HEK293 (cell line): ENCODE data around the gene IGFBP5.

Source experiments
- GLIS1 ChIP-seq: fragments of 450-650 bp; formaldehyde crosslinking; IDR thresholded peaks from 2 replicates; pipeline ENCODE4 v1.5.1; 2016; ENCODE audit warnings: missing biosample characterization, missing genetic modification characterization
- HOXA7 ChIP-seq: sonication (generic); formaldehyde crosslinking; IDR thresholded peaks from 2 replicates; pipeline ENCODE4 v1.8.1; 2022; ENCODE audit warnings: missing genetic modification reagents, borderline replicate concordance
- KLF1 ChIP-seq: fragments of 450-650 bp; formaldehyde crosslinking; IDR thresholded peaks from 2 replicates; pipeline ENCODE4 v1.5.1; 2016; ENCODE audit warnings: missing biosample characterization, missing genetic modification characterization
- MEIS1 ChIP-seq: sonication (generic); formaldehyde crosslinking; IDR thresholded peaks from 2 replicates; pipeline ENCODE4 v1.8.1; 2022; ENCODE audit warnings: missing genetic modification reagents, mild to moderate bottlenecking, borderline replicate concordance
- ZBTB1 ChIP-seq: fragments of 450-650 bp; formaldehyde crosslinking; IDR thresholded peaks from 2 replicates; pipeline ENCODE4 v1.5.1; 2016; ENCODE audit warnings: missing biosample characterization, missing genetic modification characterization
- ZBTB44 ChIP-seq: fragments of 450-650 bp; IDR thresholded peaks from 2 replicates; pipeline ENCODE4 v1.5.1; 2018; ENCODE audit warnings: missing biosample characterization, mild to moderate bottlenecking, missing genetic modification characterization
- ZIC2 ChIP-seq: fragments of 450-650 bp; formaldehyde crosslinking; IDR thresholded peaks from 2 replicates; pipeline ENCODE4 v1.5.1; 2016; ENCODE audit warnings: missing biosample characterization, missing genetic modification characterization
- ZNF10 ChIP-seq: fragments of 450-650 bp; formaldehyde crosslinking; IDR thresholded peaks from 2 replicates; pipeline ENCODE4 v1.5.1; 2017; ENCODE audit warnings: missing biosample characterization, missing genetic modification characterization
- ZNF133 ChIP-seq: fragments of 450-650 bp; formaldehyde crosslinking; IDR thresholded peaks from 2 replicates; pipeline ENCODE4 v1.5.1; 2016; ENCODE audit warnings: missing biosample characterization, missing genetic modification characterization
- ZNF174 ChIP-seq: fragments of 450-650 bp; formaldehyde crosslinking; IDR thresholded peaks from 2 replicates; pipeline ENCODE4 v1.5.0; 2017; ENCODE audit warnings: missing biosample characterization, mild to moderate bottlenecking, missing genetic modification characterization
- ZNF248 ChIP-seq: fragments of 450-650 bp; formaldehyde crosslinking; IDR thresholded peaks from 2 replicates; pipeline ENCODE4 v1.5.1; 2017; ENCODE audit warnings: missing biosample characterization, missing genetic modification characterization
- ZNF350 ChIP-seq: fragments of 450-650 bp; formaldehyde crosslinking; IDR thresholded peaks from 2 replicates; pipeline ENCODE4 v1.5.0; 2017; ENCODE audit warnings: missing biosample characterization, mild to moderate bottlenecking, missing genetic modification characterization
- ZNF37A ChIP-seq: fragments of 450-650 bp; IDR thresholded peaks from 2 replicates; pipeline ENCODE4 v1.5.1; 2018; ENCODE audit warnings: missing biosample characterization, missing genetic modification characterization
- ZNF394 ChIP-seq: fragments of 450-650 bp; formaldehyde crosslinking; IDR thresholded peaks from 2 replicates; pipeline ENCODE4 v1.5.1; 2016; ENCODE audit warnings: missing biosample characterization, missing genetic modification characterization, mild to moderate bottlenecking, moderate library complexity, borderline replicate concordance
- ZNF473 ChIP-seq: fragments of 450-650 bp; formaldehyde crosslinking; IDR thresholded peaks from 2 replicates; pipeline ENCODE4 v1.5.1; 2017; ENCODE audit warnings: missing biosample characterization, missing genetic modification characterization
- ZNF555 ChIP-seq: fragments of 450-650 bp; formaldehyde crosslinking; conservative IDR thresholded peaks from 2 replicates; pipeline ENCODE4 v1.5.1; 2017; ENCODE audit warnings: missing biosample characterization, mild to moderate bottlenecking, missing genetic modification characterization, inconsistent platforms
- TF ChIP-seq, protein P1 (sequence below): fragments of 450-650 bp; formaldehyde crosslinking; IDR thresholded peaks from 2 replicates; pipeline ENCODE4 v1.5.1; 2016; ENCODE audit warnings: missing biosample characterization, missing genetic modification characterization, low read depth
- TF ChIP-seq, protein P2 (sequence below): fragments of 450-650 bp; formaldehyde crosslinking; IDR thresholded peaks from 2 replicates; pipeline ENCODE4 v1.5.1; 2016; ENCODE audit warnings: missing biosample characterization, missing genetic modification characterization
- TF ChIP-seq, protein P3 (sequence below): fragments of 450-650 bp; formaldehyde crosslinking; IDR thresholded peaks from 2 replicates; pipeline ENCODE4 v1.5.0; 2017; ENCODE audit warnings: missing biosample characterization, missing genetic modification characterization, borderline replicate concordance
- TF ChIP-seq, protein P4 (sequence below): fragments of 450-650 bp; formaldehyde crosslinking; IDR thresholded peaks from 2 replicates; pipeline ENCODE4 v1.5.1; 2016; ENCODE audit warnings: missing biosample characterization, missing genetic modification characterization, borderline replicate concordance
- TF ChIP-seq, protein P5 (sequence below): fragments of 450-650 bp; formaldehyde crosslinking; IDR thresholded peaks from 2 replicates; pipeline ENCODE4 v1.5.1; 2017; ENCODE audit warnings: missing biosample characterization, missing genetic modification characterization
- TF ChIP-seq, protein P6 (sequence below): fragments of 450-650 bp; formaldehyde crosslinking; IDR thresholded peaks from 2 replicates; pipeline ENCODE4 v1.5.1; 2016; ENCODE audit warnings: missing biosample characterization, missing genetic modification characterization
- TF ChIP-seq, protein P7 (sequence below): fragments of 450-650 bp; formaldehyde crosslinking; optimal IDR thresholded peaks from 2 replicates; pipeline ENCODE3; 2016; ENCODE audit warnings: missing biosample characterization, mild to moderate bottlenecking, missing genetic modification characterization

The IGFBP5 gene

DNA sequence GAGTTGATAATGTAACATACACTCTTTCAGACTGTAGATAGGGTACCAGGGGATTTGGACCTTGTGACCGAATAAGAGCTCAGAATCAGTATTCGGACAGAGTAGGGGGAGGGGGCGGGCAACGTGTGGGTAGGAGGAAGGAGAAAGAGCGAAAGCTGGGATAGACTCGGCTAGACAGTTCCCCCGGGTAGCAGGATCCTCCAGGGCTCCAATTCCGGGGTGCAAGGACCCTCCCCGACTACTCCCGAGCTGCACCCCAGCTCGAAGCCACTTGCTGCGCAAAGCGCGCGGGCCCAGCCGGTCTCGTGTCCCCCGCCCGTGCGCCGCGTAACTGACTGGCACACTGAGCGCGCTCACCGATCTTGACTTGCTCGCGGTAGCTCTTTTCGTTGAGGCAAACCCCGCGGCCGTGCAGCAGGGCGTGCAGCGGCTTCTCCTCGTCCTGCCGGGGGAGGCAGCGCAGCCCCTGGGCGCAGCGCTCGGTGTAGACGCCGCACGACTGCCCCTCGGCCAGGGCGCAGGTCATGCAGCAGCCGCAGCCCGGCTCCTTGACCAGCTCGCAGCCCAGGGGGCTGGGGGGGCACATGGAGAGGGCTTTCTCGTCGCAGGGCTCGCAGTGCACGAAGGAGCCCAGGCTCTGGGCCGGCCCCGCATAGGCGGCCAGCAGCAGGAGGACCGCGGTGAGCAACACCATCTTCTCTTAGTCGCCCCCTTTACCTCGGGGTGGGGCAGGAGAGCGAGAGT is 1.1 kb downstream of the IGFBP5 start (continued):
- TF ChIP-seq HOXA7 (no peak), ZNF350 (tag by site-specific recombination) (no peak), GLIS1 (no peak), ZNF10 (tag by site-specific recombination) (no peak), ZBTB1 (tag by site-specific recombination) (no peak), ZNF555 (tag by site-specific recombination) (no peak), ZNF473 (no peak), MEIS1 (no peak), ZNF174 (tag by site-specific recombination) (no peak), ZNF394 (tag by site-specific recombination) (peak; percentile 17; the same call in 1 of the 2 replicates), ZBTB44 (tag by site-specific recombination) (no peak), KLF1 (tag by site-specific recombination) (no peak), ZIC2 (tag by site-specific recombination) (no peak), ZNF248 (tag by site-specific recombination) (no peak), ZNF37A (tag by site-specific recombination) (no peak), ZNF133 (tag by site-specific recombination) (no peak)
- TF ChIP-seq, protein P1, sequence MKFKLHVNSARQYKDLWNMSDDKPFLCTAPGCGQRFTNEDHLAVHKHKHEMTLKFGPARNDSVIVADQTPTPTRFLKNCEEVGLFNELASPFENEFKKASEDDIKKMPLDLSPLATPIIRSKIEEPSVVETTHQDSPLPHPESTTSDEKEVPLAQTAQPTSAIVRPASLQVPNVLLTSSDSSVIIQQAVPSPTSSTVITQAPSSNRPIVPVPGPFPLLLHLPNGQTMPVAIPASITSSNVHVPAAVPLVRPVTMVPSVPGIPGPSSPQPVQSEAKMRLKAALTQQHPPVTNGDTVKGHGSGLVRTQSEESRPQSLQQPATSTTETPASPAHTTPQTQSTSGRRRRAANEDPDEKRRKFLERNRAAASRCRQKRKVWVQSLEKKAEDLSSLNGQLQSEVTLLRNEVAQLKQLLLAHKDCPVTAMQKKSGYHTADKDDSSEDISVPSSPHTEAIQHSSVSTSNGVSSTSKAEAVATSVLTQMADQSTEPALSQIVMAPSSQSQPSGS (tag by site-specific recombination) = no peak
- TF ChIP-seq, protein P2, sequence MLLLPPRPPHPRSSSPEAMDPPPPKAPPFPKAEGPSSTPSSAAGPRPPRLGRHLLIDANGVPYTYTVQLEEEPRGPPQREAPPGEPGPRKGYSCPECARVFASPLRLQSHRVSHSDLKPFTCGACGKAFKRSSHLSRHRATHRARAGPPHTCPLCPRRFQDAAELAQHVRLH (tag by site-specific recombination) = no peak
- TF ChIP-seq, protein P3, sequence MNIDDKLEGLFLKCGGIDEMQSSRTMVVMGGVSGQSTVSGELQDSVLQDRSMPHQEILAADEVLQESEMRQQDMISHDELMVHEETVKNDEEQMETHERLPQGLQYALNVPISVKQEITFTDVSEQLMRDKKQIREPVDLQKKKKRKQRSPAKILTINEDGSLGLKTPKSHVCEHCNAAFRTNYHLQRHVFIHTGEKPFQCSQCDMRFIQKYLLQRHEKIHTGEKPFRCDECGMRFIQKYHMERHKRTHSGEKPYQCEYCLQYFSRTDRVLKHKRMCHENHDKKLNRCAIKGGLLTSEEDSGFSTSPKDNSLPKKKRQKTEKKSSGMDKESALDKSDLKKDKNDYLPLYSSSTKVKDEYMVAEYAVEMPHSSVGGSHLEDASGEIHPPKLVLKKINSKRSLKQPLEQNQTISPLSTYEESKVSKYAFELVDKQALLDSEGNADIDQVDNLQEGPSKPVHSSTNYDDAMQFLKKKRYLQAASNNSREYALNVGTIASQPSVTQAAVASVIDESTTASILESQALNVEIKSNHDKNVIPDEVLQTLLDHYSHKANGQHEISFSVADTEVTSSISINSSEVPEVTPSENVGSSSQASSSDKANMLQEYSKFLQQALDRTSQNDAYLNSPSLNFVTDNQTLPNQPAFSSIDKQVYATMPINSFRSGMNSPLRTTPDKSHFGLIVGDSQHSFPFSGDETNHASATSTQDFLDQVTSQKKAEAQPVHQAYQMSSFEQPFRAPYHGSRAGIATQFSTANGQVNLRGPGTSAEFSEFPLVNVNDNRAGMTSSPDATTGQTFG (tag by site-specific recombination) = no peak
- TF ChIP-seq, protein P4, sequence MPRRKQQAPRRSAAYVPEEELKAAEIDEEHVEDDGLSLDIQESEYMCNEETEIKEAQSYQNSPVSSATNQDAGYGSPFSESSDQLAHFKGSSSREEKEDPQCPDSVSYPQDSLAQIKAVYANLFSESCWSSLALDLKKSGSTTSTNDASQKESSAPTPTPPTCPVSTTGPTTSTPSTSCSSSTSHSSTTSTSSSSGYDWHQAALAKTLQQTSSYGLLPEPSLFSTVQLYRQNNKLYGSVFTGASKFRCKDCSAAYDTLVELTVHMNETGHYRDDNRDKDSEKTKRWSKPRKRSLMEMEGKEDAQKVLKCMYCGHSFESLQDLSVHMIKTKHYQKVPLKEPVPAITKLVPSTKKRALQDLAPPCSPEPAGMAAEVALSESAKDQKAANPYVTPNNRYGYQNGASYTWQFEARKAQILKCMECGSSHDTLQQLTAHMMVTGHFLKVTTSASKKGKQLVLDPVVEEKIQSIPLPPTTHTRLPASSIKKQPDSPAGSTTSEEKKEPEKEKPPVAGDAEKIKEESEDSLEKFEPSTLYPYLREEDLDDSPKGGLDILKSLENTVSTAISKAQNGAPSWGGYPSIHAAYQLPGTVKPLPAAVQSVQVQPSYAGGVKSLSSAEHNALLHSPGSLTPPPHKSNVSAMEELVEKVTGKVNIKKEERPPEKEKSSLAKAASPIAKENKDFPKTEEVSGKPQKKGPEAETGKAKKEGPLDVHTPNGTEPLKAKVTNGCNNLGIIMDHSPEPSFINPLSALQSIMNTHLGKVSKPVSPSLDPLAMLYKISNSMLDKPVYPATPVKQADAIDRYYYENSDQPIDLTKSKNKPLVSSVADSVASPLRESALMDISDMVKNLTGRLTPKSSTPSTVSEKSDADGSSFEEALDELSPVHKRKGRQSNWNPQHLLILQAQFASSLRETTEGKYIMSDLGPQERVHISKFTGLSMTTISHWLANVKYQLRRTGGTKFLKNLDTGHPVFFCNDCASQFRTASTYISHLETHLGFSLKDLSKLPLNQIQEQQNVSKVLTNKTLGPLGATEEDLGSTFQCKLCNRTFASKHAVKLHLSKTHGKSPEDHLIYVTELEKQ (tag by site-specific recombination) = no peak
- TF ChIP-seq, protein P5, sequence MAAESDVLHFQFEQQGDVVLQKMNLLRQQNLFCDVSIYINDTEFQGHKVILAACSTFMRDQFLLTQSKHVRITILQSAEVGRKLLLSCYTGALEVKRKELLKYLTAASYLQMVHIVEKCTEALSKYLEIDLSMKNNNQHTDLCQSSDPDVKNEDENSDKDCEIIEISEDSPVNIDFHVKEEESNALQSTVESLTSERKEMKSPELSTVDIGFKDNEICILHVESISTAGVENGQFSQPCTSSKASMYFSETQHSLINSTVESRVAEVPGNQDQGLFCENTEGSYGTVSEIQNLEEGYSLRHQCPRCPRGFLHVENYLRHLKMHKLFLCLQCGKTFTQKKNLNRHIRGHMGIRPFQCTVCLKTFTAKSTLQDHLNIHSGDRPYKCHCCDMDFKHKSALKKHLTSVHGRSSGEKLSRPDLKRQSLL (tag by site-specific recombination) = no peak
- TF ChIP-seq, protein P6, sequence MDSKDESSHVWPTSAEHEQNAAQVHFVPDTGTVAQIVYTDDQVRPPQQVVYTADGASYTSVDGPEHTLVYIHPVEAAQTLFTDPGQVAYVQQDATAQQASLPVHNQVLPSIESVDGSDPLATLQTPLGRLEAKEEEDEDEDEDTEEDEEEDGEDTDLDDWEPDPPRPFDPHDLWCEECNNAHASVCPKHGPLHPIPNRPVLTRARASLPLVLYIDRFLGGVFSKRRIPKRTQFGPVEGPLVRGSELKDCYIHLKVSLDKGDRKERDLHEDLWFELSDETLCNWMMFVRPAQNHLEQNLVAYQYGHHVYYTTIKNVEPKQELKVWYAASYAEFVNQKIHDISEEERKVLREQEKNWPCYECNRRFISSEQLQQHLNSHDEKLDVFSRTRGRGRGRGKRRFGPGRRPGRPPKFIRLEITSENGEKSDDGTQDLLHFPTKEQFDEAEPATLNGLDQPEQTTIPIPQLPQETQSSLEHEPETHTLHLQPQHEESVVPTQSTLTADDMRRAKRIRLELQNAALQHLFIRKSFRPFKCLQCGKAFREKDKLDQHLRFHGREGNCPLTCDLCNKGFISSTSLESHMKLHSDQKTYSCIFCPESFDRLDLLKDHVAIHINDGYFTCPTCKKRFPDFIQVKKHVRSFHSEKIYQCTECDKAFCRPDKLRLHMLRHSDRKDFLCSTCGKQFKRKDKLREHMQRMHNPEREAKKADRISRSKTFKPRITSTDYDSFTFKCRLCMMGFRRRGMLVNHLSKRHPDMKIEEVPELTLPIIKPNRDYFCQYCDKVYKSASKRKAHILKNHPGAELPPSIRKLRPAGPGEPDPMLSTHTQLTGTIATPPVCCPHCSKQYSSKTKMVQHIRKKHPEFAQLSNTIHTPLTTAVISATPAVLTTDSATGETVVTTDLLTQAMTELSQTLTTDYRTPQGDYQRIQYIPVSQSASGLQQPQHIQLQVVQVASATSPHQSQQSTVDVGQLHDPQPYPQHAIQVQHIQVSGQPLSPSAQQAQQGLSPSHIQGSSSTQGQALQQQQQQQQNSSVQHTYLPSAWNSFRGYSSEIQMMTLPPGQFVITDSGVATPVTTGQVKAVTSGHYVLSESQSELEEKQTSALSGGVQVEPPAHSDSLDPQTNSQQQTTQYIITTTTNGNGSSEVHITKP (tag by site-specific recombination) = no peak
- TF ChIP-seq, protein P7, sequence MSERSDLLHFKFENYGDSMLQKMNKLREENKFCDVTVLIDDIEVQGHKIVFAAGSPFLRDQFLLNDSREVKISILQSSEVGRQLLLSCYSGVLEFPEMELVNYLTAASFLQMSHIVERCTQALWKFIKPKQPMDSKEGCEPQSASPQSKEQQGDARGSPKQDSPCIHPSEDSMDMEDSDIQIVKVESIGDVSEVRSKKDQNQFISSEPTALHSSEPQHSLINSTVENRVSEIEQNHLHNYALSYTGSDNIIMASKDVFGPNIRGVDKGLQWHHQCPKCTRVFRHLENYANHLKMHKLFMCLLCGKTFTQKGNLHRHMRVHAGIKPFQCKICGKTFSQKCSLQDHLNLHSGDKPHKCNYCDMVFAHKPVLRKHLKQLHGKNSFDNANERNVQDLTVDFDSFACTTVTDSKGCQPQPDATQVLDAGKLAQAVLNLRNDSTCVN (tag by site-specific recombination) = peak; percentile 95
